Mucosa of descending colon (tissue), 3 donors: ENCODE results near the gene AKAP6. TPM values are rescaled to one million over a fixed set of nuclear protein-coding genes. Genes with fewer than 3 reads are reported as not detected.

ENCODE experiments used
- ATAC-seq: fragments of 200-7000 bp; cut with Tn5 transposase; one replicate; pipeline ENCODE4 v1.9.1; 2020; ENCODE audit warnings: mild to moderate bottlenecking, moderate library complexity
- DNase-seq, 3 donors: peaks; one replicate each; pipeline ENCODE4 v3.0.0-alpha.2; 2020
- H3K36me3 ChIP-seq: fragments of 200-600 bp; one replicate; pipeline ENCODE4 v1.8.0; 2021; ENCODE audit warnings: low read depth, mild to moderate bottlenecking
- H3K4me1 ChIP-seq: fragments of 200-600 bp; one replicate; pipeline ENCODE4 v1.8.0; 2021; ENCODE audit warnings: low read depth, mild to moderate bottlenecking
- H3K4me3 ChIP-seq: fragments of 200-600 bp; one replicate; pipeline ENCODE4 v1.8.0; 2021; ENCODE audit warnings: mild to moderate bottlenecking
- H3K9me3 ChIP-seq: fragments of 200-600 bp; one replicate; pipeline ENCODE4 v1.8.0; 2021; ENCODE audit warnings: mild to moderate bottlenecking
- intact Hi-C, 2 donors: fragments of 100-400 bp; cut with DNase I in 1 of 2; cut with micrococcal nuclease in 1 of 2; formaldehyde crosslinking; loops; one replicate each; pipeline versions ENCODE4 v1.11.0 to v1.11.1; 2022; cut with DNase I, micrococcal nuclease
- total RNA-seq, 3 donors: library from RNA; stranded (reverse); fragmentation: NEBNext Ultra II Directional in 2 of 3; extraction: Animal tissue kit (Norgen Biotek cat#: 25700) in 2 of 3; gene quantifications; one replicate each; pipeline versions ENCODE4 v1.2.1 to v1.2.4, GENCODE V29; 2021 to 2023
- TF ChIP-seq, protein P1 (sequence below): fragments of 200-600 bp; IDR thresholded peaks from one replicate; pipeline ENCODE4 v1.8.0; 2022; ENCODE audit warnings: antibody characterized with exemption, mild to moderate bottlenecking
- donor health status: DM: no; HTN: no; CAD: no; lungs with moderate emphysema.
- donor health status: DM: no; HTN: no; CAD: no.
- donor health status: DM: no; HTN: yes; CAD: no.

AKAP6 gene
- total RNA-seq, 3 donors from 2014 or later: 4.2 to 30.8 (median 5.4) TPM

DNA sequence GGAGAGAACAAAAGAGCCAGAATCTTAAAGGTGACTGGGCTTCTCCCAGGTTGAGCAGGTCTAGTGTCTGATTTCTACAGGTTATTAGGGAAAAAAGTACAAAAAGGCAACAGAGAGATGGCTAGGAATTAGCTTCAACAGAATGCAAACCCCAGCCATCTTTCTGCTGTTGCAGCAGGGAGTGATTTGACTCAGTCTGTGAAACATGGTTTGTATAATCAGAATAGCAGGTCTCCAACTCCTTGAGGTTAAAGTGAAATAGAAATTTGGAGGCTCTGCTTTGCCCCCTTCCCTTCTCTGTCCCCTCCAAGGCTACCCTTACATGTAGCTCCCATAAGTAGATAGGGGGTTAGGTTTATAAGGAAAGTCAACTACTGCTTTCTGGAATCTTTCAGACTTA lies 105.8 kb downstream of the AKAP6 start:
- Histone ChIP-seq H3K36me3 (no peaks in the 10 kb centered on the region), H3K4me1 (no peaks in the 10 kb centered on the region), H3K4me3 (no peak overlapping the region), H3K9me3 (no peaks in the 10 kb centered on the region)
- TF ChIP-seq, protein P1, sequence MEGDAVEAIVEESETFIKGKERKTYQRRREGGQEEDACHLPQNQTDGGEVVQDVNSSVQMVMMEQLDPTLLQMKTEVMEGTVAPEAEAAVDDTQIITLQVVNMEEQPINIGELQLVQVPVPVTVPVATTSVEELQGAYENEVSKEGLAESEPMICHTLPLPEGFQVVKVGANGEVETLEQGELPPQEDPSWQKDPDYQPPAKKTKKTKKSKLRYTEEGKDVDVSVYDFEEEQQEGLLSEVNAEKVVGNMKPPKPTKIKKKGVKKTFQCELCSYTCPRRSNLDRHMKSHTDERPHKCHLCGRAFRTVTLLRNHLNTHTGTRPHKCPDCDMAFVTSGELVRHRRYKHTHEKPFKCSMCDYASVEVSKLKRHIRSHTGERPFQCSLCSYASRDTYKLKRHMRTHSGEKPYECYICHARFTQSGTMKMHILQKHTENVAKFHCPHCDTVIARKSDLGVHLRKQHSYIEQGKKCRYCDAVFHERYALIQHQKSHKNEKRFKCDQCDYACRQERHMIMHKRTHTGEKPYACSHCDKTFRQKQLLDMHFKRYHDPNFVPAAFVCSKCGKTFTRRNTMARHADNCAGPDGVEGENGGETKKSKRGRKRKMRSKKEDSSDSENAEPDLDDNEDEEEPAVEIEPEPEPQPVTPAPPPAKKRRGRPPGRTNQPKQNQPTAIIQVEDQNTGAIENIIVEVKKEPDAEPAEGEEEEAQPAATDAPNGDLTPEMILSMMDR: no peak
- DNase-seq (no peak), ATAC-seq (no peak)
- intact Hi-C loops: no loop called here

DNA sequence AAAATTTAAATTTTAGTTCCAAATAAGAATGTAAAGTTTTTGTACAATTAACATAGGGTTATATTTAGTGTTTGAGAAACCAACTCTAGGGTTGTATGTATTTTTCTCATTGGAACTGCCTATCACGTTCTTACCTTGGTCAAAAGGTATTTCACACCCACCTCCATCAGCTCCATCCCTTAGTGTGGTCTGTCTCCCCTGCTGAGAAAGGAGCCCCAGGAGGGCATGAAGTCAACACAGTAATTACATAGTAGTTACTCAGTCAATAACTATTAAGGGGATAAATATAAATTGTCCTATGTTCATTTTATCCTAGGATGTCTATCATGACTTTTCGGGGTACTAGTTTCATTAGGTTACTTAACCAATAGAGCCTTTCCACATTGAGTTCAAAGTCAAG lies 106.3 kb downstream of the AKAP6 start:
- Histone ChIP-seq H3K9me3 (no peaks in the 10 kb centered on the region), H3K4me1 (no peaks in the 10 kb centered on the region), H3K36me3 (no peaks in the 10 kb centered on the region), H3K4me3 (no peak overlapping the region)
- TF ChIP-seq, protein P1: no peak
- intact Hi-C loops: no loop called here
- no peak for ATAC-seq
- no peak for DNase-seq

DNA sequence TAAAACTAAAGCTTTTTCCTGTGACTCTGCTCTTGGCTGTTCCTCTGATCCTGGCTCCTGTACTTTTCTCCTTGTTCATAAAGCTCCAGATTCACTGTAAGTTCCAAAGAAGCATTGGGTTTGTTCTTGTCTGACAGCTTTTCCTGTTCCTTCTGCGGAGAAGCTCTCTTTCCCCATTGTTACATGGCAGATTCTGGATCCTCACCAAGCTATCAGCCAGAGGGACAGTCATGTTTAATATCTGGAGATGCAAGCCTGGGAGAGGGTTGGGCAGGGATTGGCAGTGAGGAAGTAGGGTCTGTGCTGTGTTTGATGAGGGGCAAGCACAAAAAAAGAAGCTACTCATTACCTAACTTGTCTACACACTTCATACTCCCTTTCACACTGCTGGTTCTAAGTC lies 107.9 kb downstream of the AKAP6 start:
- ATAC-seq: no peak
- no peaks in the 10 kb centered on the region for H3K36me3 ChIP-seq

DNA sequence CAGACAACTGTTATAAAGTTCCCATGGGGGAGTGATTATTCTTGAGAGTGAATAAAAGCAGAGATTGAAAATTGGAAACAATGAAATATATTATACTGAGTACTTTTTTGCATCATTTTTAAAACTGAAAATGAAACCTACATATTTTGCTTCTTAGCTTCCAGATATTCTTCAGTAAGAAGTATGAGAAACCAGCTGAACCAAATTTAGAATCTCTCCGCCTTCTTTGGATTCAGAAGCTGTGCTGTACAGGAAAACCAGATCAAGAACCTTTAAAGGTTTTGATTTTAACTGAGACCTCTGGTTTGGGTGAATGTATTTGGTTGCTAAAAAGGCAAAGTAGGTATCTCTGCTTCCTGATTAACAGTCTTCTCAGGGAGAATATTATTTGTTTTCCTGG lies 109.4 kb downstream of the AKAP6 start:
- intact Hi-C loops: no loop called here
- Histone ChIP-seq H3K4me1 (no peaks in the 10 kb centered on the region), H3K4me3 (no peak overlapping the region), H3K9me3 (no peaks in the 10 kb centered on the region), H3K36me3 (no peaks in the 10 kb centered on the region)
- DNase-seq (no peak), ATAC-seq (no peak)
- TF ChIP-seq, protein P1: no peak

More for the DNA sequence above, 107.9 kb downstream of the AKAP6 start:
- Histone ChIP-seq H3K4me3 (no peak overlapping the region), H3K4me1 (no peaks in the 10 kb centered on the region), H3K9me3 (no peaks in the 10 kb centered on the region)
- intact Hi-C loops: no loop called here
- no peak for DNase-seq
- TF ChIP-seq, protein P1: no peak

DNA sequence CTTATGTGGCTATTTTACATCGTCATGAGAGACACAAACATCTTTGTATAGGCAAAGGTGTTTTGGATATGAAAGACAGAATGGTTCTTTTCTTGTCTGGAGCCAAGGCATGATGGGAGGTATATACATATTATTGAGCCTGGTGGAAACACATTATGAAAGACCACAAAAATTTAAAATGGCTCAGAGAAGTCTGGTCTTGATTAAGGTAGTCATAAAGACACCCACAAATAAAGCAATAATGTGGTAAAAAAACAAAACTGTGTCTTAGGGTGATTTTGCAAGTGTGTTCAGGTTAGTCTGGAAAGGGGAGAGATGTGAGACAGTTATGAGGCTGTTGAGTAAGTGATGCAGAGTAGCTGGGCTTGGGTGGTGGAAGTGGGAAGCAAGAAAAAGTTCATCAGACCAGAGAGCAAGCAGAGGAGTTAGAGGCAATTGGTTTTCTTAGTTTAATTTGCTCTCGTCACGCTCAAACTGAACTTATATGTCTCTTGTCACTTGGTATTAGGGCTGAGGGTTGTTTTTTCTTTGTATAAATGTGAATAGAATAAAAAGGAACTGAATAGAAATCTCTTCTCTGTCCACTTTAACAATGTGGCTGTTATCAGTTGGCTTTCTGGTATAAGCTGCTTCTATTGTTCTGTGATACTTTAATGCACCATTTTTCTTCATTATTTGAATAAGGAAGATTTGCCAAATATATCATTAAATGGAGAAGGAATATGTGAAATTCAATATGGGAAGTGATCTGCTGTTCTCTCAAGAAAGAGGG lies 115.0 kb downstream of the AKAP6 start:
- H3K36me3 ChIP-seq: no peaks in the 10 kb centered on the region
- H3K4me3 ChIP-seq: no peak overlapping the region
- H3K9me3 ChIP-seq: no peaks in the 10 kb centered on the region
- DNase-seq (no peak), ATAC-seq (no peak)
- TF ChIP-seq, protein P1: no peak
- H3K4me1 ChIP-seq: no peaks in the 10 kb centered on the region
- intact Hi-C loops: no loop called here
